GM21447 (cell line): Measurements from ENCODE around the gene NANS.

ENCODE experiments used
- ATAC-seq: cut with Tn5 transposase; IDR thresholded peaks from one replicate; pipeline ENCODE4 v1.9.1; 2021; ENCODE audit not compliant: unreplicated experiment

The NANS gene

GRCh38 chr9:98130576-98131228 is 74.2 kb downstream of the NANS start:
- ATAC-seq, result no peak

GRCh38 chr9:98132158-98132557 is 75.6 kb downstream of the NANS start:
- no peak for ATAC-seq
